ENCODE data around the gene SLC38A7.

SLC38A7 gene

DNA sequence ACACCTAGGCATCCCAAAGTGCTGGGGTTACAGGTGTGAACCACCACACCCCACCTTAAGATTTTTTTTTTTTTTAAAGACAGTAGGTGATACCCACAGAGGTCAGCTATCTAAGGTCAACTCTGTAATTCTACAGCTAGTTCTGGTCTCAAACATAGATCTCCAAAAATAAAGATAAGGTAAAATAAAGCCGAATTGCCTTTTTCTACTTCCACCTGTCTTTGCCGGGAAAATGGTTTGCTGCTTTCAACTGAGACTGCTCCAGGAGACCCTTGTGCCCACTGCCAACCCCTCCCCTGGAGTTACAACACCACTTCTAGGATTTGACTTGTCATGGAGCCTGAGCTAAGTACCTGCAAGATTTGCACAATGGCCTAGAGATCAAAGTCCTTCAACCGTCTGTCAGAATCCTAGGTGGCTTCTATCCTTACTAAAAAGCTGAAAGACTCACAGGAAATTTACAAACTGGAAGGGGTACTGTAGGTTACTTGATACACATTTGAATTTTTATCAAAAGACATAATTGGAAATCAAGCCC, 50.2 kb downstream of the SLC38A7 start:
- DNase-seq, result no peak

DNA sequence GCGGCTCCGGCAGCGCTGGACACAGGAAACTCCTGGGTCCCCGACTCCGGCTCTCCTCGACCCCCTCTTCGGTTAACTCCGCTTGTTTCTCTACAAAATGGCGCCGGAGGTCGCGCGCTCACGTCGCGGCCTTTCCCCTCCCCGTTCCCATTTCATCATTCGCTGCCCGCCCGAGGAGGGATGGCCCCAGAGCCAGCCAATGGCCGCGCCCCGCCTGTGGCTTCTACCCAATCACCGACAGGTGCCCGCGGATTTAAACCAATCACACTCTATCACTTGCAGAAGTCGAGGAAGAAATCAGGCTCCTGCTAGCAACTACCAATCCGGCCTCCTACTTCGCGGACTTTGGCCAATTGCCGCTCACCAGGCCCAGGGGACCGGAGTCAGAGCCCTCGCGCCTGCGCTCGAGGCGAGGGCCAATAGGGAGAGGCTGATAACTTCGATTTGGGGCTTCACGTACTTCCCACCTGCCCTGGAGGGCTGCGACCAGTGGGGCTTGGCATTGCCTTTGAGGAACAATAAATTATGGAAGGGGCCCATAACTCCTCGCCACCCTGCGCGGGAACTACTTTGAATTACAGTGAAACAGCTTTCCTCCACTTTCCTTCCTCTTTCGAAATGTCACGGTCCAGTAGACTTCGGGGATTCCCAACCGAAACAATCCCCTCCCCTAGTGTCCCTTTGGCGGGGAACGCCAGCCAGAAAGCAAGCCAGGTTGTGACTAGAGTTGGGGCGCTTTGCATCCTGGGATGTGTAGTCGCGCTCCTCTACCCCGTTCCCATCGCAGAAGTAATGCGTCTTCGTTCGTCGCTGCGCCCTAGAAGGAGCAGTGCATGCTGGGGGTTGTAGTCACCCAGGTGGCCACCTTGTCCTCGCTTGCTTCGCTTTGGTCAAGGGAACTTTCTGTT, 54.6 kb downstream of the SLC38A7 start, which contains the start of gene CNOT1:
CNOT1 (minus strand) TSS at position 94 of the 908 bp plus-strand sequence. CDS start 30,489 bp downstream, outside the sequence.
- DNase-seq, result peak; percentile 93 to 98

DNA sequence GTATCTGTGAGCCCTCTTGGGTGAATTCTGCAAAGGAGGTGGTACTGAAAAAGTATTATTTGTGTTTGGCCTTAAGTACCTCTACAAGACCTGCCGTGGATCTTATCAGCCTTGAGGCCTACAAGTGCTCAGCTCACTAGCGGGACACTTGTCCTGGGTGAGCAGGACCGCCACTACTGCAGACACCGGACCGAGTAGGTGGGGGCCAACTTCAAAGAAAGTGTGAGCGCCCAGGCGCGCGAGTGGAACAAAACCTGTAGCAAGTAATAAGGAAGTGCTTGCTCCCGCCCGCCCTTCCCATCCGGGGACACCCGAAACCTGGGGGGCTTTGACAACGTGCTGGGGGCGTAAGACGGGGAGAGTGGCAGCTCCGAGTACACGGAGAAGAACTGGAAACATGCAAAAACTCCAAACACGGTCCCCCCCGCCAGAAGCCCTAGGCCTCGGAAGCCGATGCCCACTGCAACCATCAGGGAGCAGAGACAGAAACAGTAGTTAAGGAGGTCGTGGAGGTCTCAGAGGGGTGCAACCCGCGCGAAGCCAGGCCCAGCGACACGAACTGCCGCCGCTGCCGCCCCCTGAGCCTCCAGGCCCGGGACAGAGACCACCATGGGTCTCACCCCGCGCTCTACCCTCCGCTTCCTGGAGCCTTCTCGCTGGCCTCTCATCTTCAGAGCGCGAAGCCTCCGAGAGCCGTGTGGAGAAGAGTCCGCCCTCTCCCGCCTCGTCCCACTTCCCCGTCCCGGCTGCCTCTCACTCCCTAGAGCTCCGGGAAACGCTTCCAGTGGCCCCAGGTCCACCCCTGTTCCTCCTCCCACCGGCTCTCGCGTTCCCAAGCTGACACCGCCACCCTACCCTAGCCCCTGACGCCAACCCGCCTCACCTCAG, 55.5 kb downstream of the SLC38A7 start:
- peak in 1 of 2 experiments; percentile 48 for DNase-seq

DNA sequence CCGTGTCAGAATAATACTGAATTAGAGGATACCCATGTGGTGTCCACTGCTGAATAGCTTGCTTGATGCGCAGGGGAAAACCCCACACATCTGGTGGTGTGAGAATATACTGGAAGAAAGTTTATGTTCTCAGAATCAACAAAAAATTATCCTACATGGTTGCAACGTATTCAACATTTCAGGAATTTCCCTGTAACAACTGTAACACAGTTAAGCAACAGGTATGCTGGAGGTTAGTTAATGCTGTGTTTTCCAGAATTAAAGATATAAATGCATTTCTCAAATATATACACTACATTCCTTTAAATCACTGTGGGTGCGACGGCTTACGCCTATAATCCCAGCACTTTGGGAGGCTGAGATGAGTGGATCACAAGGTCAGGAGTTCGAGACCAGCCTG, 60.4 kb downstream of the SLC38A7 start:
- no peak for DNase-seq

DNA sequence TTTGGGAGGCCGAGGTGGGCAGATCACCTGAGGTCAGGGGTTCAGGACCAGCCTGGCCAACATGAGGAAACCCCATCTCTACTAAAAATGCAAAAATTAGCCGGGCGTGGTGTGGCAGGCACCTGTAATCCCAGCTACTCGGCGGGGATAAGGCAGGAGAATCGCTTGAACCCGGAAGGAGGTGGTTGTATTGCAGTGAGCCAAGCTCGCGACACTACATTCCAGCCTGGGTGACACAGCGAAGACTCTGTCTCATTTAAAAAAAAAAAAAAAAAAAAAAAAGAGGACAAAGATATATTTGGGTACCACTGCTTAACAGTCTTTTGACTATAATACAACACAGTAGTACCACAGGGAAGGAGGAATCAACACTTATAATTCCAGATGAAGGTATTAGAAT, 64.2 kb downstream of the SLC38A7 start:
- DNase-seq, result no peak

DNA sequence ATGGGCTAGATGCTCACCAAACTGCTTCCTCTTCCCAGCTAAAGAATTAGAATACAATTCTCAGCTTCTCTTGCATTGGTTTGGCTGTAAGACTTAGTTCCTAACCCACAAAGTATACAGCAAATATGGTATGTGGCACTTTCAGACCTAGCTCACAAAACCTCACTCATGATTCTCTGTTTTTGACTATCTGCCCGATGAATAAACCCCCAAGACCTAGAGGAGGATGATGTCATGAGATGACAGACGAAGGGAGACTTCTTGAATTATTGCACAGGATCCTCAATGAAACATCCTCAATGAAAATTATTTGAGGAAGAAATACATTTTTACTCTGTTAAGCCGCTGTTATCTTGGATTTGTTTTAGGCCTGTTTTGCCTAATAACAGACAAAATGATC, 69.3 kb downstream of the SLC38A7 start:
- no peak for DNase-seq
